Measurements from ENCODE around the gene FAM210A. TPM values are rescaled to one million over a fixed set of nuclear protein-coding genes. Genes with fewer than 3 reads are reported as not detected.

The FAM210A gene
- total RNA-seq, 1 donor from 2014 or later = 15.4 TPM

DNA sequence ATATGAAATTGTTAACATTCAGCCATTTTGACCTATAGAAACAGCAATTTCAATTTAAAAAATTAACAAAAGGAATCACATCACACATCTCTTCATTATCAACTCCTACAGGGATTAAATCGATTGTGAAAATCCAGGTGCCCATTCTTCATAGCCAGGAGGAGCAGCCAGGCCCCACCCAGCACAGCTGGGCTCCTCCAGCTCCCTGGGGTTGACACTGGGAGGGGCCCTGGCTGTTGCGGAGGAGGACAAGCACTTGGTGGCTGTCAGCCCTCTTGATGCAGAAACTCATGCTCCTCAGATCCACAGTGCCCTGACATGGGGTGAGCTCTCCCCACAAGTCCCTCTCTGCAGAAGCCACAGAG is 99.8 kb downstream of the FAM210A start:
- Mint-ChIP-seq H3K27ac (ENCODE audit: unreplicated experiment) (no peak overlapping the region), H3K27me3 (ENCODE audit: unreplicated experiment) (peaks cover 9% of the 10 kb centered on the region), H3K4me1 (ENCODE audit: unreplicated experiment) (peaks cover 4% of the 10 kb centered on the region), H3K36me3 (ENCODE audit: low read depth, unreplicated experiment) (peaks cover 11% of the 10 kb centered on the region), H3K9me3 (ENCODE audit: unreplicated experiment) (no peaks in the 10 kb centered on the region), H3K4me3 (ENCODE audit: unreplicated experiment) (no peak overlapping the region)
- no peak for DNase-seq (ENCODE audit: low spot score)
- TF ChIP-seq, protein P1, sequence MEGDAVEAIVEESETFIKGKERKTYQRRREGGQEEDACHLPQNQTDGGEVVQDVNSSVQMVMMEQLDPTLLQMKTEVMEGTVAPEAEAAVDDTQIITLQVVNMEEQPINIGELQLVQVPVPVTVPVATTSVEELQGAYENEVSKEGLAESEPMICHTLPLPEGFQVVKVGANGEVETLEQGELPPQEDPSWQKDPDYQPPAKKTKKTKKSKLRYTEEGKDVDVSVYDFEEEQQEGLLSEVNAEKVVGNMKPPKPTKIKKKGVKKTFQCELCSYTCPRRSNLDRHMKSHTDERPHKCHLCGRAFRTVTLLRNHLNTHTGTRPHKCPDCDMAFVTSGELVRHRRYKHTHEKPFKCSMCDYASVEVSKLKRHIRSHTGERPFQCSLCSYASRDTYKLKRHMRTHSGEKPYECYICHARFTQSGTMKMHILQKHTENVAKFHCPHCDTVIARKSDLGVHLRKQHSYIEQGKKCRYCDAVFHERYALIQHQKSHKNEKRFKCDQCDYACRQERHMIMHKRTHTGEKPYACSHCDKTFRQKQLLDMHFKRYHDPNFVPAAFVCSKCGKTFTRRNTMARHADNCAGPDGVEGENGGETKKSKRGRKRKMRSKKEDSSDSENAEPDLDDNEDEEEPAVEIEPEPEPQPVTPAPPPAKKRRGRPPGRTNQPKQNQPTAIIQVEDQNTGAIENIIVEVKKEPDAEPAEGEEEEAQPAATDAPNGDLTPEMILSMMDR (IDR thresholded peaks at IDR 0.05; ENCODE audit: unreplicated experiment) = no peak

DNA sequence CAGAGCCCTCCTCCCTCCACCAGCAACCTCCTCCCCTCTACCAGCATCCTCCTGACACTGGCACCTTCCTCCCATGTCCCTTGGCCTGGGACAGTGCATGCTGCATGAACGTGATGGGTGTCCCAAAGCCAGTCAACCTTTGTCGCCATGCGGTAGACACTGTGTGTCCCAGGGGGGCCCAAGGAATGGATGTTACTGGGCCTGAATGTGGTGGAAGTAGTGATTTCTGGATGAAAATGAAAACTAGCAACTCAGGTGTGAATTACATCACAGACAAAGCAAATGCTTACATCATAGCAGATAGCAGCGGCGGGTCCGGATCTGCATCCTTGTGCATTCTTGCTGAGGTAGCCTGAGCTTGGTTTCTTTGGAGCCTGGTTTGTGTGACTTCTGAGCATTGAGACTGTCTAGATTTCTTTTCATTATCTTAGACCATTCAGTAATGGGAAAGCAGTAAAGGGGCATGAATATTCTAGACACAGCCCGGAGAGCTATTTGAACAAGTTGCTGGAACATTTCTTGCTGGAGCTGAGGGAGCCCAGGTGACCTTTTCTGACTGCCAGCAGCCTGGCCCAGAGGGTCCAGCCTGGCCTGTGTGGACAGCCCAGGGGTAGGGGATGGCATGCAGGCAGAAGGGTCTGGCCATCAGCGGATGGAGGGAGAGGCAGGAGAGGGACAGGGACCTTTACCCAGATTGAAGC is 100.4 kb downstream of the FAM210A start:
- H3K27me3 Mint-ChIP-seq (ENCODE audit: unreplicated experiment) = peaks cover 9% of the 10 kb centered on the region
- H3K4me3 Mint-ChIP-seq (ENCODE audit: unreplicated experiment) = peak overlapping the region; percentile 73
- peaks cover 4% of the 10 kb centered on the region for H3K4me1 Mint-ChIP-seq (ENCODE audit: unreplicated experiment)
- TF ChIP-seq, protein P1 (IDR thresholded peaks at IDR 0.05; ENCODE audit: unreplicated experiment) = no peak
- no peaks in the 10 kb centered on the region for H3K9me3 Mint-ChIP-seq (ENCODE audit: unreplicated experiment)
- no peak for DNase-seq (ENCODE audit: low spot score)
- H3K36me3 Mint-ChIP-seq (ENCODE audit: low read depth, unreplicated experiment) = peaks cover 11% of the 10 kb centered on the region
- no peak overlapping the region for H3K27ac Mint-ChIP-seq (ENCODE audit: unreplicated experiment)

DNA sequence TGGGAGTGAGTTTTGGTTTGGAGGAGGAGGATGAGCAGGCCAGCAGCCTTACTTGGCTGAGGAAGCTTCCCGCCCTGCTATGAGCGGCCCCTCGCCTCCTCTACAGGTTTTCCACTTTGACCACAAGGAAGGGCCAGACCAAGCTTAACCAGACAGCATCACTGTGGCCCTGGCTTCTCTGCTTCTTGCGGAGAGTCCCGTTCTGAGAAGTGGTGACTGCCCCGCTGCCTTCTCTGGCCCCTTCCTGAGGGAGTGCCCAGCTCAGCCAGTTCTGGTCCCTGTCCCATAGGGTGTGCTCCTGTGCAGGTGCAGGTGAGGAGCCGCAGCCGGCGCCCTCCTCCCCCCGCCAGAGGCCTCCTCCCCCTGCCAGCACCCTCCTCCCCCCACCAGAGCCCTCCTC is 101.0 kb downstream of the FAM210A start:
- Mint-ChIP-seq H3K27ac (ENCODE audit: unreplicated experiment) (no peak overlapping the region), H3K36me3 (ENCODE audit: low read depth, unreplicated experiment) (peaks cover 14% of the 10 kb centered on the region), H3K4me1 (ENCODE audit: unreplicated experiment) (peaks cover 6% of the 10 kb centered on the region), H3K9me3 (ENCODE audit: unreplicated experiment) (no peaks in the 10 kb centered on the region), H3K27me3 (ENCODE audit: unreplicated experiment) (peaks cover 11% of the 10 kb centered on the region), H3K4me3 (ENCODE audit: unreplicated experiment) (peak overlapping the region; percentile 23)
- no peak for DNase-seq (ENCODE audit: low spot score)
- TF ChIP-seq, protein P1 (IDR thresholded peaks at IDR 0.05; ENCODE audit: unreplicated experiment) = no peak

DNA sequence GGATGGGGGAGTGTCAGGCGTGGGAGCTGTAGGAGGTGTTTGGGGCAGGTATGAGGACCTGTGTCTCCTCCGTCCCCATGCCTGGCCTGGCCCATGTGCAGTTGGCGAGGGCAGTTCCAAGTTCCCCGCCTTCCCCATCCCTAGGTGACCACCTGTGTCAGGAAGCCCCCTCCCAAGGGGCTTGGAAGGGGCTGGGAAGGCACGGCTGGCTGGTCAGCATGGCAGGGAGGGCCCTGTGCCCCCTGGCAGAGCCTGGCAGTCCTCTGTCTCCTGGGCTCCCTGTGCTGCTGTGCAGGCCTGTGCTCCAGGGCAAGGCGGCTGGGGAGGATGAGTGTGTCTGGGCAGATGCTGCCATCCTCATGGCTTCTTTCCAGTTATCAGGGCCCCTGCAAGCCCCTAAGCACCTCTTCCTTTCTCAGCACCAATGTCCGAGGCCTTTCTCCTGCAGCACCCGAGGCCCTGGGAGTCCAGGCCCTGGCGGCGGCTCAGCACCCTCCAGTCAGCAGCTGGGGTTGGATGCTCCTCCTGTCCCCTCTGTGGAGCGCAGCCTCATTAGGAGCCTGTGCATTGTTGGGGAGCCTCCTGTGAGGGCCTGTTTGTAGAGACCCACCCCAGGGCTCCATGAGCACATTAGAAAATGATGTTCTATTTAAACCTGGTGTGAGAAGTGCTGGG is 101.7 kb downstream of the FAM210A start:
- H3K4me3 Mint-ChIP-seq (ENCODE audit: unreplicated experiment) = peak overlapping the region; percentile 23
- DNase-seq (ENCODE audit: low spot score) = no peak
- H3K4me1 Mint-ChIP-seq (ENCODE audit: unreplicated experiment) = peaks cover 4% of the 10 kb centered on the region
- TF ChIP-seq, protein P1 (IDR thresholded peaks at IDR 0.05; ENCODE audit: unreplicated experiment) = no peak
- no peaks in the 10 kb centered on the region for H3K9me3 Mint-ChIP-seq (ENCODE audit: unreplicated experiment)
- no peak overlapping the region for H3K27ac Mint-ChIP-seq (ENCODE audit: unreplicated experiment)
- H3K27me3 Mint-ChIP-seq (ENCODE audit: unreplicated experiment) = peaks cover 15% of the 10 kb centered on the region
- H3K36me3 Mint-ChIP-seq (ENCODE audit: low read depth, unreplicated experiment) = peaks cover 15% of the 10 kb centered on the region

DNA sequence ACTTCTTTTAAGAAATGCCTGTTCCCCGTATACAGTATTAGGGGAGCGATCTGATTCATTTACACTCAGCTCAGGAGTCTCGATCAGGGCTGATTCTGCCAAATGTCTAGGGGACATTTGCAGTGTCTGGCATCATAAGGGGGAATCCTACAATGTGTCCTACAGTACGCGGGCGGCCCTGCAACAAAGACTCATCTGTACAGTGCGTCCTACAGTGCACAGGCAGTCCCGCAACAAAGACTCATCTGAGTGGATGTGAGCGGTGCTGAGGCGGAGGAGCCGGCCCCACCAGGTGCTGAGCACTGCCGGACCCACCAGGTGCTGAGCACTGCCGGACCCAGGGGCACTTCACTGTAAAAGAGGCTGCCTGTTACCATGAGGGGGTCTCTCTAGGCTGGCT is 102.5 kb downstream of the FAM210A start:
- DNase-seq (ENCODE audit: low spot score) = no peak
- Mint-ChIP-seq H3K36me3 (ENCODE audit: low read depth, unreplicated experiment) (peaks cover 15% of the 10 kb centered on the region), H3K27me3 (ENCODE audit: unreplicated experiment) (peaks cover 17% of the 10 kb centered on the region), H3K4me3 (ENCODE audit: unreplicated experiment) (no peak overlapping the region), H3K9me3 (ENCODE audit: unreplicated experiment) (no peaks in the 10 kb centered on the region), H3K4me1 (ENCODE audit: unreplicated experiment) (peaks cover 4% of the 10 kb centered on the region), H3K27ac (ENCODE audit: unreplicated experiment) (no peak overlapping the region)
- TF ChIP-seq, protein P1 (IDR thresholded peaks at IDR 0.05; ENCODE audit: unreplicated experiment) = no peak
